Testis (tissue), 2 donors: ENCODE measurements around the gene ZBED1.

ENCODE experiments used
- CTCF ChIP-seq, 3 experiments: fragments of 450-650 bp in 2 of 3; fragments of 200-600 bp in 1 of 3; sonication (generic) in 1 of 3; IDR thresholded peaks; one replicate each; pipeline ENCODE4 v1.5.1; 2016 to 2019; ENCODE audit warnings: antibody characterized with exemption in 3 of 3, mild to moderate bottlenecking in 2 of 3, moderate library complexity in 1 of 3
- POLR2A ChIP-seq: fragments of 450-650 bp; IDR thresholded peaks from one replicate; pipeline ENCODE4 v1.6.1; 2017; ENCODE audit warnings: antibody characterized with exemption, mild to moderate bottlenecking, moderate library complexity

- no peak for TF ChIP-seq CTCF (IDR thresholded peaks at IDR 0.05)
- no peak for TF ChIP-seq POLR2A
These were observed 6.4 kb upstream of the ZBED1 start for GRCh38 chrX:2507196-2507595.
